Measurements from ENCODE around the gene PTCH2. TPM values are rescaled to one million over a fixed set of nuclear protein-coding genes. Genes with fewer than 3 reads are reported as not detected.

Gene PTCH2
- total RNA-seq, 4 donors from 2014 or later, result 0.66 to 2.6 (median 1.1) TPM

GRCh38 chr1:44805311-44806024 lies 37.6 kb downstream of the PTCH2 start:
- WGBS, result 83% methylated on average over 7 of the region's 20 CpGs
- no peaks in the 10 kb centered on the region for H3K9me3 ChIP-seq
- peaks cover 9 to 47% (median 41%) of the 10 kb centered on the region in 4 donors for H3K36me3 ChIP-seq
- DNase-seq (ENCODE audit: extremely low spot score), result no peak
- peaks cover 76 to 100% (median 92%) of the 10 kb centered on the region in 4 donors for H3K4me1 ChIP-seq
- peak overlapping the region; percentile 96 to 97 (median 96) for H3K27ac ChIP-seq (replicated peaks in 1 of 4)
- no peak overlapping the region for H3K4me3 ChIP-seq
- H3K27me3 ChIP-seq, result no peaks in the 10 kb centered on the region
- TF ChIP-seq POLR2A (IDR thresholded peaks at IDR 0.05; ENCODE audit: low read depth) (no peak), EP300 (IDR thresholded peaks at IDR 0.05) (no peak), CTCF (IDR thresholded peaks at IDR 0.05) (no peak), POLR2AphosphoS5 (IDR thresholded peaks at IDR 0.05) (no peak)
- intact Hi-C loops (cut with DNase I), result no loop called here

- Histone ChIP-seq H3K36me3 (peaks cover 9 to 47% (median 41%) of the 10 kb centered on the region in 4 donors), H3K27me3 (no peaks in the 10 kb centered on the region), H3K4me3 (no peak overlapping the region), H3K27ac (replicated peaks in 1 of 4) (peak overlapping the region; percentile 48 to 96 (median 80)), H3K9me3 (no peaks in the 10 kb centered on the region), H3K4me1 (peaks cover 64 to 91% (median 79%) of the 10 kb centered on the region in 4 donors)
- TF ChIP-seq POLR2AphosphoS5 (IDR thresholded peaks at IDR 0.05) (no peak), EP300 (IDR thresholded peaks at IDR 0.05) (no peak), POLR2A (IDR thresholded peaks at IDR 0.05; ENCODE audit: low read depth) (no peak), CTCF (IDR thresholded peaks at IDR 0.05) (no peak)
- intact Hi-C loops (cut with DNase I), result no loop called here
- no peak for DNase-seq (ENCODE audit: extremely low spot score)
- WGBS, result 90% methylated on average over 11 of the region's 13 CpGs
Observed at GRCh38 chr1:44803312-44804095, 39.5 kb downstream of the PTCH2 start.

- intact Hi-C loops (cut with DNase I), result no loop called here
- DNase-seq (ENCODE audit: extremely low spot score), result no peak
- H3K27me3 ChIP-seq, result no peaks in the 10 kb centered on the region
- peaks cover 9 to 47% (median 41%) of the 10 kb centered on the region in 4 donors for H3K36me3 ChIP-seq
- peak overlapping the region in 1 of 4 donors; percentile 92 for H3K4me3 ChIP-seq
- peaks cover 58 to 86% (median 74%) of the 10 kb centered on the region in 4 donors for H3K4me1 ChIP-seq
- TF ChIP-seq CTCF (IDR thresholded peaks at IDR 0.05), result no peak
- H3K9me3 ChIP-seq, result no peaks in the 10 kb centered on the region
- 92% methylated on average over 9 of the region's 9 CpGs for WGBS
- peak overlapping the region; percentile 48 to 96 (median 80) for H3K27ac ChIP-seq (replicated peaks in 1 of 4)
Observed at GRCh38 chr1:44803062-44803311, 40.1 kb downstream of the PTCH2 start.

- TF ChIP-seq CTCF (IDR thresholded peaks at IDR 0.05) (no peak), EP300 (IDR thresholded peaks at IDR 0.05) (no peak), POLR2AphosphoS5 (IDR thresholded peaks at IDR 0.05) (no peak), POLR2A (IDR thresholded peaks at IDR 0.05; ENCODE audit: low read depth) (no peak)
- 85% methylated on average over 8 of the region's 13 CpGs for WGBS
- H3K27ac ChIP-seq (replicated peaks in 1 of 4), result peak overlapping the region; percentile 48 to 96 (median 80)
- H3K27me3 ChIP-seq, result no peaks in the 10 kb centered on the region
- H3K4me3 ChIP-seq, result peak overlapping the region; percentile 81 to 95 (median 92)
- H3K4me1 ChIP-seq, result peaks cover 53 to 81% (median 69%) of the 10 kb centered on the region in 4 donors
- intact Hi-C loops (cut with DNase I), result no loop called here
- peaks cover 9 to 47% (median 41%) of the 10 kb centered on the region in 4 donors for H3K36me3 ChIP-seq
- DNase-seq (ENCODE audit: extremely low spot score), result no peak
- H3K9me3 ChIP-seq, result no peaks in the 10 kb centered on the region
Observed at GRCh38 chr1:44802306-44803061, 40.6 kb downstream of the PTCH2 start.

Measured in esophagus muscularis mucosa (tissue), 4 donors.